Activated naive CD4-positive, alpha-beta T cell treated with anti-CD3 and anti-CD28 coated beads, Interleukin-2, amount 50 U/mL, for 16 hours (primary cell): ENCODE results near the gene PARP12.

ENCODE experiments used
- DNase-seq: peaks from one replicate; pipeline ENCODE4 v3.0.0-alpha.2; 2020

PARP12 gene

GRCh38 chr7:140034421-140034820 lies 28.3 kb downstream of the PARP12 start:
- DNase-seq = no peak

- no peak for DNase-seq
These were observed 28.9 kb downstream of the PARP12 start for GRCh38 chr7:140033779-140034363.

GRCh38 chr7:140033036-140033435 lies 29.7 kb downstream of the PARP12 start:
- no peak for DNase-seq

GRCh38 chr7:140031364-140031763 lies 31.4 kb downstream of the PARP12 start:
- no peak for DNase-seq

GRCh38 chr7:140029072-140029471 lies 33.7 kb downstream of the PARP12 start:
- DNase-seq = no peak

- DNase-seq = no peak
These were observed 34.4 kb downstream of the PARP12 start for GRCh38 chr7:140028311-140028710.

GRCh38 chr7:140027858-140028257 lies 34.9 kb downstream of the PARP12 start:
- DNase-seq = no peak

GRCh38 chr7:140026935-140027334 lies 35.8 kb downstream of the PARP12 start:
- no peak for DNase-seq

- DNase-seq = no peak
These were observed 36.8 kb downstream of the PARP12 start for GRCh38 chr7:140025814-140026433.

GRCh38 chr7:140025241-140025640 lies 37.5 kb downstream of the PARP12 start:
- no peak for DNase-seq

GRCh38 chr7:140024585-140024984 lies 38.2 kb downstream of the PARP12 start:
- DNase-seq = no peak

GRCh38 chr7:140023728-140024127 lies 39.0 kb downstream of the PARP12 start:
- no peak for DNase-seq

GRCh38 chr7:140022582-140023211 lies 40.1 kb downstream of the PARP12 start:
- no peak for DNase-seq

- DNase-seq = no peak
These were observed 41.1 kb downstream of the PARP12 start for GRCh38 chr7:140021603-140022002.

- no peak for DNase-seq
These were observed 43.1 kb downstream of the PARP12 start for GRCh38 chr7:140019606-140020005.

- no peak for DNase-seq
These were observed 43.6 kb downstream of the PARP12 start for GRCh38 chr7:140019172-140019571.

GRCh38 chr7:140018125-140019043 lies 44.4 kb downstream of the PARP12 start:
- DNase-seq = no peak

GRCh38 chr7:140017543-140017942 lies 45.2 kb downstream of the PARP12 start:
- DNase-seq = no peak

GRCh38 chr7:140017034-140017433 lies 45.7 kb downstream of the PARP12 start:
- no peak for DNase-seq

GRCh38 chr7:140016540-140016939 lies 46.2 kb downstream of the PARP12 start:
- no peak for DNase-seq

- no peak for DNase-seq
These were observed 47.2 kb downstream of the PARP12 start for GRCh38 chr7:140015471-140015970.

GRCh38 chr7:140014123-140014522 lies 48.6 kb downstream of the PARP12 start:
- no peak for DNase-seq

- DNase-seq = no peak
These were observed 49.1 kb downstream of the PARP12 start for GRCh38 chr7:140013676-140014075.
